Suprapubic skin (tissue), 3 donors: Measurements from ENCODE around the gene SEMA3C.

Experiments used
- CTCF ChIP-seq, 2 donors: fragments of 200-600 bp in 1 of 2; fragments of 450-650 bp in 1 of 2; sonication (generic) in 1 of 2; IDR thresholded peaks; one replicate each; pipeline ENCODE4 v1.5.1; 2016 to 2019; ENCODE audit warnings: antibody characterized with exemption in 2 of 2, mild to moderate bottlenecking in 1 of 2, moderate library complexity in 1 of 2
- EP300 ChIP-seq: sonication (generic); formaldehyde crosslinking; IDR thresholded peaks from one replicate; pipeline ENCODE4 v1.6.1; 2017; ENCODE audit warnings: antibody characterized with exemption
- POLR2A ChIP-seq, 2 donors: fragments of 450-650 bp; IDR thresholded peaks; one replicate each; pipeline ENCODE4 v1.6.1; 2017; ENCODE audit warnings: antibody characterized with exemption in 2 of 2, mild to moderate bottlenecking in 2 of 2, moderate library complexity in 2 of 2

DNA sequence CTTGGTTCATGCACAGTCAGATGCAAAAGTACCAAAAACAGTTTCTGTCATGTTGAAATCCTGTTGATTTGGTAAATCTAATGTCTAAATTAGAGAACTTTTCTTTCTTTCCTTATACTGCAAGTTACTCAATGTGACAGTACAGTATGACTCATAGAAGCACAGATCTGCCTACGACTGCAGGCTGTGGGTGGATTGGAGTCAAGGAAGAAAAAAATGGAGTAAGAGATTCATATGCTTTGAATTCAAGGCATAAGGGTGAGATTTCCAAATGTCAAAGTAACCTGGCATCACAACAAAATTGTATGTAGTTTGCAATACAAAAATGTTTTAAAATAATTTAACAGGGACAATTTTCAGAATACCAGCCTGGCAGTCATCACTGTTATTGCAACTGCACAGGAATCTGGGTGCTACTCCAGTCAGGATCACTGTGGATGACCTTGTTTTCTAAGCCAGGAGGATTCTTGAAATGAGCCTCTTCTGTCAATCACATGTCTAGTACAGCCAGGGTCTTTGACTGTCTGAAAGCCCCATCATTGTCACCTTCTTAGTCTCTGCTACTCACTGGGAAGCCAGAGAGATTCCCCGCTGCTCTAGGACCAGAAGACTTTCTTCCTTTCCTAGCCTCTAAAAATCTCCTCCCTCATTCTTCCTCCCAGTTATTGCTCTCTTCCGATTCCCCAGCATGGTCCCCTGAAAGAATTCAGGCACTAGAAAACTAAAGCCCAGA lies 196.8 kb downstream of the SEMA3C start:
- TF ChIP-seq POLR2A (IDR thresholded peaks at IDR 0.05), result no peak
- TF ChIP-seq CTCF (IDR thresholded peaks at IDR 0.05), result no peak
- no peak for TF ChIP-seq EP300
